ENCODE measurements around the gene SLC44A5. TPM values are rescaled to one million over a fixed set of nuclear protein-coding genes. Genes with fewer than 3 reads are reported as not detected.

SLC44A5 gene
- total and polyA plus RNA-seq, 4 donors = 0.13 to 1.1 (median 0.22) TPM

DNA sequence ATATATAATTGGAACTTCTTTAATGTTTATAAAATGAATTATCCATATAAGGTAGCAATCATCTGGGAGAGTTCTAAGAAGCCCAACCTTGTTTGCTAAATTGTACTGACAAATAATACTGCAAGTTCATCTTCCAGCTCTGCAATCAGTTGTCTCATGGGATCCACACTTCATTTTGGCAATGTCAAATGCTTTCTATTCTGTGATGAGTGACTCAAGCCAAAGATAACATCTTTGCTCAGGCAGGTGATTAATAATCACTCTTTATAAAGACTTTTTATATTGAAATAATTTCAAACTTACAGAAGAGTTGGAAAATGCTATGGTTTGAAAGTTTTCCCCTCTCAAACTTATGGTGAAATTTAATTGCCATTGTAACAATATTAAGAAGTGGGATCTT, 67.2 kb downstream of the SLC44A5 start:
- Histone ChIP-seq H3K9me3 (ENCODE audit: control insufficient read depth in 4 of 4, low read length in 3 of 4) (no peaks in the 10 kb centered on the region), H3K9ac (ENCODE audit: low read depth in 1 of 2, low read length in 2 of 2) (no peak overlapping the region), H3K4me1 (ENCODE audit: control insufficient read depth in 4 of 4, insufficient read depth in 4 of 4, low read length in 3 of 4) (peaks cover 0 to 1% (median 0%) of the 10 kb centered on the region in 4 donors), H3K36me3 (ENCODE audit: control insufficient read depth in 4 of 4, insufficient read depth in 3 of 4, low read depth in 1 of 4, low read length in 3 of 4) (no peaks in the 10 kb centered on the region), H3K4me3 (ENCODE audit: low read depth in 1 of 3, low read length in 3 of 3) (no peak overlapping the region), H3K27ac (ENCODE audit: low read depth in 1 of 2, low read length in 2 of 2) (no peak overlapping the region), H3K27me3 (ENCODE audit: control insufficient read depth in 4 of 4, insufficient read depth in 4 of 4, low read length in 3 of 4) (no peaks in the 10 kb centered on the region)
- no peak for DNase-seq (ENCODE audit: low spot score)
- TF ChIP-seq, protein P1, sequence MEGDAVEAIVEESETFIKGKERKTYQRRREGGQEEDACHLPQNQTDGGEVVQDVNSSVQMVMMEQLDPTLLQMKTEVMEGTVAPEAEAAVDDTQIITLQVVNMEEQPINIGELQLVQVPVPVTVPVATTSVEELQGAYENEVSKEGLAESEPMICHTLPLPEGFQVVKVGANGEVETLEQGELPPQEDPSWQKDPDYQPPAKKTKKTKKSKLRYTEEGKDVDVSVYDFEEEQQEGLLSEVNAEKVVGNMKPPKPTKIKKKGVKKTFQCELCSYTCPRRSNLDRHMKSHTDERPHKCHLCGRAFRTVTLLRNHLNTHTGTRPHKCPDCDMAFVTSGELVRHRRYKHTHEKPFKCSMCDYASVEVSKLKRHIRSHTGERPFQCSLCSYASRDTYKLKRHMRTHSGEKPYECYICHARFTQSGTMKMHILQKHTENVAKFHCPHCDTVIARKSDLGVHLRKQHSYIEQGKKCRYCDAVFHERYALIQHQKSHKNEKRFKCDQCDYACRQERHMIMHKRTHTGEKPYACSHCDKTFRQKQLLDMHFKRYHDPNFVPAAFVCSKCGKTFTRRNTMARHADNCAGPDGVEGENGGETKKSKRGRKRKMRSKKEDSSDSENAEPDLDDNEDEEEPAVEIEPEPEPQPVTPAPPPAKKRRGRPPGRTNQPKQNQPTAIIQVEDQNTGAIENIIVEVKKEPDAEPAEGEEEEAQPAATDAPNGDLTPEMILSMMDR (IDR thresholded peaks at IDR 0.05; ENCODE audit: low read depth, low read length, missing input control) = no peak
- no peak for TF ChIP-seq TAF1 (conservative IDR thresholded peaks at IDR 0.05)
- no peak for TF ChIP-seq EGR1 (IDR thresholded peaks at IDR 0.05; ENCODE audit: low read depth in 2 of 2)
- no peak for TF ChIP-seq HNF4A (conservative IDR thresholded peaks at IDR 0.05)
- TF ChIP-seq, protein P2, sequence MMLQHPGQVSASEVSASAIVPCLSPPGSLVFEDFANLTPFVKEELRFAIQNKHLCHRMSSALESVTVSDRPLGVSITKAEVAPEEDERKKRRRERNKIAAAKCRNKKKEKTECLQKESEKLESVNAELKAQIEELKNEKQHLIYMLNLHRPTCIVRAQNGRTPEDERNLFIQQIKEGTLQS (IDR thresholded peaks at IDR 0.05) = no peak
- no peak for TF ChIP-seq JUND (IDR thresholded peaks at IDR 0.05)
- no peak for TF ChIP-seq YY1 (IDR thresholded peaks at IDR 0.05)
- TF ChIP-seq HNF4G (IDR thresholded peaks at IDR 0.05) = no peak
- TF ChIP-seq RAD21 (IDR thresholded peaks at IDR 0.05) = no peak
- no peak for TF ChIP-seq FOXA1 (IDR thresholded peaks at IDR 0.05)
- no peak for TF ChIP-seq GABPA (IDR thresholded peaks at IDR 0.05 in 1 of 2, conservative IDR thresholded peaks at IDR 0.05 in 1 of 2)
- TF ChIP-seq FOXA2 (IDR thresholded peaks at IDR 0.05) = no peak

GRCh38 chr1:75542818-75543570, 67.9 kb downstream of the SLC44A5 start:
- 94% methylated on average over 5 of the region's 5 CpGs for WGBS
- H3K4me3 ChIP-seq (ENCODE audit: low read depth in 1 of 3, low read length in 3 of 3) = no peak overlapping the region
- H3K27me3 ChIP-seq (ENCODE audit: control insufficient read depth in 4 of 4, insufficient read depth in 4 of 4, low read length in 3 of 4) = no peaks in the 10 kb centered on the region
- TF ChIP-seq RXRA (IDR thresholded peaks at IDR 0.05) (no peak), HNF4A (conservative IDR thresholded peaks at IDR 0.05) (no peak), HNF4G (IDR thresholded peaks at IDR 0.05) (no peak), MAX (IDR thresholded peaks at IDR 0.05) (no peak), YY1 (IDR thresholded peaks at IDR 0.05) (no peak), NR2F2 (IDR thresholded peaks at IDR 0.05) (no peak), GABPA (IDR thresholded peaks at IDR 0.05 in 1 of 2, conservative IDR thresholded peaks at IDR 0.05 in 1 of 2) (no peak), TAF1 (conservative IDR thresholded peaks at IDR 0.05) (no peak), REST (IDR thresholded peaks at IDR 0.05) (no peak), RAD21 (IDR thresholded peaks at IDR 0.05) (no peak), FOXA1 (IDR thresholded peaks at IDR 0.05) (no peak), SP1 (IDR thresholded peaks at IDR 0.05) (no peak), EGR1 (IDR thresholded peaks at IDR 0.05; ENCODE audit: low read depth in 2 of 2) (no peak), JUND (IDR thresholded peaks at IDR 0.05) (no peak), FOXA2 (IDR thresholded peaks at IDR 0.05) (no peak)
- TF ChIP-seq, protein P2 (IDR thresholded peaks at IDR 0.05) = no peak
- TF ChIP-seq, protein P1 (IDR thresholded peaks at IDR 0.05; ENCODE audit: low read depth, low read length, missing input control) = no peak
- TF ChIP-seq, protein P3, sequence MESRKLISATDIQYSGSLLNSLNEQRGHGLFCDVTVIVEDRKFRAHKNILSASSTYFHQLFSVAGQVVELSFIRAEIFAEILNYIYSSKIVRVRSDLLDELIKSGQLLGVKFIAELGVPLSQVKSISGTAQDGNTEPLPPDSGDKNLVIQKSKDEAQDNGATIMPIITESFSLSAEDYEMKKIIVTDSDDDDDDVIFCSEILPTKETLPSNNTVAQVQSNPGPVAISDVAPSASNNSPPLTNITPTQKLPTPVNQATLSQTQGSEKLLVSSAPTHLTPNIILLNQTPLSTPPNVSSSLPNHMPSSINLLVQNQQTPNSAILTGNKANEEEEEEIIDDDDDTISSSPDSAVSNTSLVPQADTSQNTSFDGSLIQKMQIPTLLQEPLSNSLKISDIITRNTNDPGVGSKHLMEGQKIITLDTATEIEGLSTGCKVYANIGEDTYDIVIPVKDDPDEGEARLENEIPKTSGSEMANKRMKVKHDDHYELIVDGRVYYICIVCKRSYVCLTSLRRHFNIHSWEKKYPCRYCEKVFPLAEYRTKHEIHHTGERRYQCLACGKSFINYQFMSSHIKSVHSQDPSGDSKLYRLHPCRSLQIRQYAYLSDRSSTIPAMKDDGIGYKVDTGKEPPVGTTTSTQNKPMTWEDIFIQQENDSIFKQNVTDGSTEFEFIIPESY (IDR thresholded peaks at IDR 0.05) = no peak
- peaks cover 0 to 1% (median 0%) of the 10 kb centered on the region in 4 donors for H3K4me1 ChIP-seq (ENCODE audit: control insufficient read depth in 4 of 4, insufficient read depth in 4 of 4, low read length in 3 of 4)
- DNase-seq (ENCODE audit: low spot score) = no peak
- no peaks in the 10 kb centered on the region for H3K9me3 ChIP-seq (ENCODE audit: control insufficient read depth in 4 of 4, low read length in 3 of 4)
- H3K36me3 ChIP-seq (ENCODE audit: control insufficient read depth in 4 of 4, insufficient read depth in 3 of 4, low read depth in 1 of 4, low read length in 3 of 4) = no peaks in the 10 kb centered on the region
- H3K9ac ChIP-seq (ENCODE audit: low read depth in 1 of 2, low read length in 2 of 2) = no peak overlapping the region
- no peak overlapping the region for H3K27ac ChIP-seq (ENCODE audit: low read depth in 1 of 2, low read length in 2 of 2)
